GM12891 (cell line): Measurements from ENCODE around the gene KRT86.

ENCODE experiments used
- PAX5 ChIP-seq: IDR thresholded peaks from 2 replicates; pipeline ENCODE4 v1.6.1; 2011; ENCODE audit warnings: low read length, moderate library complexity, mild to moderate bottlenecking; ENCODE audit not compliant: insufficient read depth, severe bottlenecking
- POLR2A ChIP-seq: IDR thresholded peaks from 2 replicates; pipeline ENCODE4 v1.6.1; 2011; ENCODE audit warnings: low read depth, low read length, control low read depth
- POLR2AphosphoS5 ChIP-seq: IDR thresholded peaks from 2 replicates; pipeline ENCODE4 v1.6.1; 2011; ENCODE audit warnings: low read depth, low read length, control low read depth
- SPI1 ChIP-seq: IDR thresholded peaks from 2 replicates; pipeline ENCODE4 v1.6.1; 2011; ENCODE audit warnings: low read depth, low read length, control low read depth
- TAF1 ChIP-seq: IDR thresholded peaks from 2 replicates; pipeline ENCODE4 v1.6.1; 2011; ENCODE audit warnings: low read depth, low read length, control low read depth

- TF ChIP-seq POLR2A (no peak), TAF1 (no peak), POLR2AphosphoS5 (no peak), PAX5 (no peak), SPI1 (no peak)
These were observed 37.6 kb downstream of the KRT86 start for GRCh38 chr12:52312086-52312485.
